ENCODE measurements around the gene TPPP2. TPM values are rescaled to one million over a fixed set of nuclear protein-coding genes. Genes with fewer than 3 reads are reported as not detected.

The TPPP2 gene
- total and polyA plus RNA-seq, 2 experiments from 2014 or later: not detected

DNA sequence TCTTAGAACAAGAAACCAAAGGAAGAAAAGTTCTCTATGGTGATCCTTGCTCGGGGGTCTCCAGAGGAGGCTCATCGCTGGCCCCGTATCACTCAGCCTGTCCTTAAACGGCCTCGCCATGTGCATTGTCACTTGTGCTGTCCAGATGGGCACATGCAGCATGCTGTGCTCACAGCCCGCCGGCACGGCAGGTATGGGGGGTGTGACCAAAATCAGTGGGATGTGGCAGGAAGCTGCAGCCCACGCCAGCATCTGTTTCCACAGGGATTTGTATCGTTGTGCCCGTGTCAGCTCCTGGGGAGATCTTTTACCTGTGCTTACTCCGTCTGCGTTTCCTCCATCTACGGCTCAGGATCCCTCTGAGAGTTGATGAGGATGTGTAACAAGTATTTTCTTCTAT lies 33.5 kb upstream of the TPPP2 start:
- Histone ChIP-seq H3K27me3 (replicated peaks; ENCODE audit: insufficient read depth) (no peaks in the 10 kb centered on the region), H3K36me3 (ENCODE audit: low read depth) (peaks cover 38% of the 10 kb centered on the region), H3K79me2 (ENCODE audit: insufficient read depth) (peaks cover 16% of the 10 kb centered on the region), H3K4me3 (no peak overlapping the region), H3K9me3 (ENCODE audit: low read depth) (no peaks in the 10 kb centered on the region), H3K9ac (no peak overlapping the region), H3F3A (ENCODE audit: insufficient read depth) (peaks cover 23% of the 10 kb centered on the region), H3K27ac (no peak overlapping the region), H4K20me1 (ENCODE audit: insufficient read depth) (no peaks in the 10 kb centered on the region), H3K4me2 (ENCODE audit: unreplicated experiment) (no peak overlapping the region), H3K9me2 (ENCODE audit: insufficient read depth) (no peaks in the 10 kb centered on the region), H2AFZ (no peak overlapping the region), H3K4me1 (ENCODE audit: insufficient read depth) (peaks cover 14% of the 10 kb centered on the region)
- 89 to 91% methylated on average over 14 of the region's 14 CpGs for WGBS, 2 experiments (ENCODE audit: low coverage in 1 of 2, low lambda C conversion rate in 2 of 2, missing lambda C conversion rate in 2 of 2)
- in situ Hi-C loops (cut with MboI): no loop called here
- no peak for DNase-seq
- TF ChIP-seq EZH2 (IDR thresholded peaks at IDR 0.05; ENCODE audit: insufficient read depth, poor library complexity, severe bottlenecking): no peak
- TF ChIP-seq EZH2phosphoT487 (IDR thresholded peaks at IDR 0.05; ENCODE audit: insufficient read depth, low read depth): no peak

DNA sequence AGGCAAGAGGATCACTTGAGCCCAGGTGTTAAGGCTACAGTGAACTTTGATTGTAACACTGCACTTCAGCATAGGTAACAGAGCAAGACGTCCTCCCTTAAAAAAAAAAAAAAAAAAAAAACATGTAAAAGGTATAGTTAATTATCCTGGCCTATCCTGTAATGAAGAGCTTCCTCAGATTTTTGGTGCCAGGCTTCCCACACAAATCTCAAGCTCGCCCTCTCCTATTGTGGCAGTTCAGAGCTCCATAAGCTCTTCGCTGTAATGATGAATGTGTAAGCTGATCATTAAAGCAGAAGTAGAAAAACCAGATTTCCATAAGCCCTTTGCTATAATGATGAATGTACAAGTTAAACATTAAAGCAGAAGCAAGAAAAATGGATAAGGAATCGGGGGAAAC lies 32.9 kb upstream of the TPPP2 start:
- Histone ChIP-seq H3K36me3 (ENCODE audit: low read depth) (peaks cover 34% of the 10 kb centered on the region), H3K4me1 (ENCODE audit: insufficient read depth) (peaks cover 11% of the 10 kb centered on the region), H3F3A (ENCODE audit: insufficient read depth) (peaks cover 23% of the 10 kb centered on the region), H3K9me2 (ENCODE audit: insufficient read depth) (no peaks in the 10 kb centered on the region), H3K27me3 (replicated peaks; ENCODE audit: insufficient read depth) (no peaks in the 10 kb centered on the region), H3K4me2 (ENCODE audit: unreplicated experiment) (no peak overlapping the region), H3K79me2 (ENCODE audit: insufficient read depth) (peaks cover 10% of the 10 kb centered on the region), H2AFZ (no peak overlapping the region), H4K20me1 (ENCODE audit: insufficient read depth) (no peaks in the 10 kb centered on the region), H3K9ac (no peak overlapping the region), H3K27ac (no peak overlapping the region), H3K4me3 (no peak overlapping the region), H3K9me3 (ENCODE audit: low read depth) (no peaks in the 10 kb centered on the region)
- no peak for DNase-seq
- no peak for TF ChIP-seq EZH2phosphoT487 (IDR thresholded peaks at IDR 0.05; ENCODE audit: insufficient read depth, low read depth)
- no peak for TF ChIP-seq EZH2 (IDR thresholded peaks at IDR 0.05; ENCODE audit: insufficient read depth, poor library complexity, severe bottlenecking)
- in situ Hi-C loops (cut with MboI): no loop called here
- WGBS, 2 experiments (ENCODE audit: low coverage in 1 of 2, low lambda C conversion rate in 2 of 2, missing lambda C conversion rate in 2 of 2): 75 to 77% methylated on average over 4 of the region's 4 CpGs

- Histone ChIP-seq H3K79me2 (ENCODE audit: insufficient read depth) (peaks cover 6% of the 10 kb centered on the region; the same call in 1 of the 2 replicates), H3F3A (ENCODE audit: insufficient read depth) (peaks cover 23% of the 10 kb centered on the region), H3K27ac (no peak overlapping the region), H3K9me3 (ENCODE audit: low read depth) (no peaks in the 10 kb centered on the region), H3K9ac (no peak overlapping the region), H3K27me3 (replicated peaks; ENCODE audit: insufficient read depth) (no peaks in the 10 kb centered on the region), H3K9me2 (ENCODE audit: insufficient read depth) (no peaks in the 10 kb centered on the region), H4K20me1 (ENCODE audit: insufficient read depth) (no peaks in the 10 kb centered on the region), H2AFZ (no peak overlapping the region), H3K4me3 (no peak overlapping the region), H3K4me1 (ENCODE audit: insufficient read depth) (peaks cover 11% of the 10 kb centered on the region), H3K4me2 (ENCODE audit: unreplicated experiment) (no peak overlapping the region), H3K36me3 (ENCODE audit: low read depth) (peaks cover 30% of the 10 kb centered on the region)
- TF ChIP-seq EZH2 (IDR thresholded peaks at IDR 0.05; ENCODE audit: insufficient read depth, poor library complexity, severe bottlenecking) (no peak), EZH2phosphoT487 (IDR thresholded peaks at IDR 0.05; ENCODE audit: insufficient read depth, low read depth) (no peak)
- DNase-seq: no peak
- in situ Hi-C loops (cut with MboI): no loop called here
- 65 to 71% methylated on average over 6 of the region's 6 CpGs for WGBS, 2 experiments (ENCODE audit: low coverage in 1 of 2, low lambda C conversion rate in 2 of 2, missing lambda C conversion rate in 2 of 2)
Measured at GRCh38 chr14:20997564-20997963, 32.5 kb upstream of the TPPP2 start.

DNA sequence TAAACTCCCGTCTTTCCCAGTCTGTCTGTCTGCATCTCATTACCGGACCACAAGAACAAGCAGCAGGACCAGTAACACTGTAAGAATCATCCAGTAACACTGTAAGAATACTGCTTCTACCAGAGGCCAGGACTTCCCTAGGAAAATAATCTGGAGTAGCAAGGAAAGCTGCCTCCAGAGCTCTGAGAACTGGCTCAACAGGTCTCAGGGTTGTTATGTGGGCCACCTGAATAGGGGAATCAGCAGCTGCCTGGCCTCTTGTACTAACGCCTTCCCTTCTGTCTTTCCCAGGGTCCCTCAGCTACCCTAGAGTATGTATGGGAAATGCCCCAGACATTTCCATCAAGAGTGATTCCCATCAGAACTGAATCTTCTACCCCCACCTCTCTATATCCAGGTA lies 31.9 kb upstream of the TPPP2 start:
- H3K27me3 ChIP-seq (replicated peaks; ENCODE audit: insufficient read depth): no peaks in the 10 kb centered on the region
- peaks cover 24% of the 10 kb centered on the region for H3K36me3 ChIP-seq (ENCODE audit: low read depth)
- peaks cover 23% of the 10 kb centered on the region for H3F3A ChIP-seq (ENCODE audit: insufficient read depth)
- H3K4me2 ChIP-seq (ENCODE audit: unreplicated experiment): no peak overlapping the region
- H3K4me3 ChIP-seq: no peak overlapping the region
- no peak overlapping the region for H2AFZ ChIP-seq
- H3K27ac ChIP-seq: peak overlapping the region; percentile 54
- in situ Hi-C loops (cut with MboI): no loop called here
- H3K79me2 ChIP-seq (ENCODE audit: insufficient read depth): no peaks in the 10 kb centered on the region; the same call in 1 of the 2 replicates
- H3K9ac ChIP-seq: no peak overlapping the region
- no peaks in the 10 kb centered on the region for H3K9me2 ChIP-seq (ENCODE audit: insufficient read depth)
- H4K20me1 ChIP-seq (ENCODE audit: insufficient read depth): no peaks in the 10 kb centered on the region
- H3K9me3 ChIP-seq (ENCODE audit: low read depth): no peaks in the 10 kb centered on the region
- TF ChIP-seq EZH2 (IDR thresholded peaks at IDR 0.05; ENCODE audit: insufficient read depth, poor library complexity, severe bottlenecking) (no peak), EZH2phosphoT487 (IDR thresholded peaks at IDR 0.05; ENCODE audit: insufficient read depth, low read depth) (no peak)
- no peak for DNase-seq
- peaks cover 11% of the 10 kb centered on the region for H3K4me1 ChIP-seq (ENCODE audit: insufficient read depth)
- 60 to 62% methylated on average over 3 of the region's 3 CpGs for WGBS, 2 experiments (ENCODE audit: low coverage in 1 of 2, low lambda C conversion rate in 2 of 2, missing lambda C conversion rate in 2 of 2)

Measured in GM23248 (cell line).